OCI-LY3 (cell line): ENCODE results near the gene P2RY8.

Source experiments
- EZH2phosphoT487 ChIP-seq: fragments of 200-600 bp; shearing (Covaris generic); IDR thresholded peaks from 2 replicates; pipeline ENCODE4 v1.6.1; 2018; ENCODE audit warnings: antibody characterized with exemption, mixed run types, low read depth
- TF ChIP-seq, protein P1 (sequence below): fragments of 200-600, 300-600 bp; sonication (generic); IDR thresholded peaks from 2 replicates; pipeline ENCODE4 v1.5.1; 2014; ENCODE audit warnings: antibody characterized with exemption, low read length, low read depth

DNA sequence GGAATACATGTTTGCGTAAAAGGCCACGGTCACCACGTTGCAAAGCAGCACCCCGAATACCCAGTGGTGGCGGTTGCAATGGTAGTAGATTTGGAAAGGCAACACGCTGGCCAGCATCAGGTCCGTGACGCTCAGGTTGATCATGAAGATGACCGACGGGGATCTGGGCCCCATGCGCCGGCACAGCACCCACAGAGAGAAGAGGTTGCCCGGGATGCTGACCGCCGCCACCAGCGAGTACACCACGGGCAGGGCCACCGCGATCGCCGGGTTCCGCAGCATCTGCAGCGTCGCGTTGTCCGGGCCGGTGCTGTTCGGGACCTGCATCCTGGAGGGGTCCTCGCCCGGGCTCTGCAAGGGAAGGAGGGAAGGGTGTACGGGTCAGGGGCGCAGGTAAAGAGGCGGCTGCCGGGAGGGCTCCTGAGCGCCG is 70.7 kb downstream of the P2RY8 start:
- TF ChIP-seq, protein P1, sequence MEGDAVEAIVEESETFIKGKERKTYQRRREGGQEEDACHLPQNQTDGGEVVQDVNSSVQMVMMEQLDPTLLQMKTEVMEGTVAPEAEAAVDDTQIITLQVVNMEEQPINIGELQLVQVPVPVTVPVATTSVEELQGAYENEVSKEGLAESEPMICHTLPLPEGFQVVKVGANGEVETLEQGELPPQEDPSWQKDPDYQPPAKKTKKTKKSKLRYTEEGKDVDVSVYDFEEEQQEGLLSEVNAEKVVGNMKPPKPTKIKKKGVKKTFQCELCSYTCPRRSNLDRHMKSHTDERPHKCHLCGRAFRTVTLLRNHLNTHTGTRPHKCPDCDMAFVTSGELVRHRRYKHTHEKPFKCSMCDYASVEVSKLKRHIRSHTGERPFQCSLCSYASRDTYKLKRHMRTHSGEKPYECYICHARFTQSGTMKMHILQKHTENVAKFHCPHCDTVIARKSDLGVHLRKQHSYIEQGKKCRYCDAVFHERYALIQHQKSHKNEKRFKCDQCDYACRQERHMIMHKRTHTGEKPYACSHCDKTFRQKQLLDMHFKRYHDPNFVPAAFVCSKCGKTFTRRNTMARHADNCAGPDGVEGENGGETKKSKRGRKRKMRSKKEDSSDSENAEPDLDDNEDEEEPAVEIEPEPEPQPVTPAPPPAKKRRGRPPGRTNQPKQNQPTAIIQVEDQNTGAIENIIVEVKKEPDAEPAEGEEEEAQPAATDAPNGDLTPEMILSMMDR, result no peak
- TF ChIP-seq EZH2phosphoT487, result no peak
